GM12878 (cell line): Measurements from ENCODE around the gene FTO. TPM values are rescaled to one million over a fixed set of nuclear protein-coding genes. Genes with fewer than 3 reads are reported as not detected.

ENCODE experiments used
- BRCA1 ChIP-seq: IDR thresholded peaks from 2 replicates; pipeline ENCODE4 v1.6.1; 2011; ENCODE audit warnings: low read depth, low read length, improper control_type of control experiment
- CREB1 ChIP-seq: IDR thresholded peaks from 2 replicates; pipeline ENCODE4 v1.6.1; 2012; ENCODE audit warnings: low read depth, mild to moderate bottlenecking, inconsistent platforms
- JUNB ChIP-seq: IDR thresholded peaks from 2 replicates; pipeline ENCODE4 v1.6.1; 2016; ENCODE audit warnings: antibody characterized with exemption, mild to moderate bottlenecking
- NFIC ChIP-seq: IDR thresholded peaks from 2 replicates; pipeline ENCODE4 v1.6.1; 2012; ENCODE audit warnings: low read depth, mild to moderate bottlenecking, inconsistent platforms, low read length, moderate library complexity
- RB1 ChIP-seq: fragments of 450-650 bp; formaldehyde crosslinking; IDR thresholded peaks from 2 replicates; pipeline ENCODE4 v1.6.1; 2017; ENCODE audit warnings: mild to moderate bottlenecking, borderline replicate concordance
- SMAD5 ChIP-seq: IDR thresholded peaks from 2 replicates; pipeline ENCODE4 v1.6.1; 2016; ENCODE audit warnings: antibody characterized with exemption, low read depth
- TCF12 ChIP-seq: IDR thresholded peaks from 2 replicates; pipeline ENCODE4 v1.6.1; 2011; ENCODE audit warnings: low read depth, mild to moderate bottlenecking, low read length
- ZNF274 ChIP-seq: IDR thresholded peaks from one replicate; pipeline ENCODE4 v1.8.0; 2011; ENCODE audit not compliant: insufficient read length, insufficient read depth
- polyA plus RNA-seq, 11 experiments: library from polyadenylated mRNA; depleted of rRNA in 4 of 11; unstranded in 6 of 11; stranded (reverse) in 5 of 11; fragments of >200 nt; fragmentation: Nextera tagmentation in 4 of 11; fragmentation: Illumina TruSeq in 1 of 11; extraction: Ambion mirVana in 4 of 11; extraction: Trizol in 1 of 11; gene quantifications; 1 replicate in 1 of 11; 2 replicates in 10 of 11; pipeline versions ENCODE4 v1.2.1 to v1.2.3, GENCODE V29; 2011 to 2016; ENCODE audit warnings: inconsistent platforms in 2 of 11, missing spikeins in 2 of 11, low read depth in 1 of 11
- total RNA-seq, 4 experiments: library from RNA; depleted of rRNA in 3 of 4; stranded (reverse); fragments of >200 nt in 3 of 4; fragmentation: Illumina TruSeq in 1 of 4; extraction: Trizol in 1 of 4; gene quantifications; 2 replicates each; pipeline versions ENCODE4 v1.2.1 to v1.2.3, GENCODE V29; 2013 to 2021
- TF ChIP-seq, protein P1 (sequence below): fragments of 450-650 bp; formaldehyde crosslinking; IDR thresholded peaks from 2 replicates; pipeline ENCODE4 v1.4.0; 2020; ENCODE audit warnings: mild to moderate bottlenecking, moderate library complexity
- TF ChIP-seq, protein P2 (sequence below): IDR thresholded peaks from 2 replicates; pipeline ENCODE4 v1.6.1; 2012; ENCODE audit warnings: low read depth, low read length, improper control_type of control experiment
- TF ChIP-seq, protein P3 (sequence below): IDR thresholded peaks from 2 replicates; pipeline ENCODE4 v1.6.1; 2011; ENCODE audit warnings: borderline replicate concordance, low read depth, mild to moderate bottlenecking, moderate library complexity, mixed read lengths, low read length; ENCODE audit not compliant: insufficient read depth; ENCODE audit errors: extremely low read length

Gene FTO
- total and polyA plus RNA-seq, 10 of the 15 experiments (the other 5 are each of a cell fraction or from before 2014, with no cell fraction given) = 20.1 to 55.0 (median 47.0) TPM

DNA sequence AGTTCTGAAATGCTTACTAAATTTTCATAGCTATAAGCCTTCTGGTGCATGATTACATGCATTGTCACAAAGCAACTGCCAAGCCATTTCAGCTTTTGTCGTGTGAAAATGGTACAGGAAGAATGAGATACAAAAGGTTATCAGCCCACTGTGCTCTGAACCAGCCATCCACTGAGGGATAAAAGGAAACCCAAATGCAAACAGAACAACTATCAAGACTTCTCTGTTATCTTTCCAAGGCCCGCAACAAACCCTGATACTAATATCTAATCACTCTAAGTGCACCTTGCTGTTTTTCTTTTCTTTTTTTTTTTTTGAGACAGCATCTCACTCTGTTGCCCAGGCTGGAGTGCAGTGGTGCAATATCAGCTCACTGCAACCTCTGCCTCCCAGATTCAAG, 109.0 kb downstream of the FTO start (continued):
- TF ChIP-seq, protein P1, sequence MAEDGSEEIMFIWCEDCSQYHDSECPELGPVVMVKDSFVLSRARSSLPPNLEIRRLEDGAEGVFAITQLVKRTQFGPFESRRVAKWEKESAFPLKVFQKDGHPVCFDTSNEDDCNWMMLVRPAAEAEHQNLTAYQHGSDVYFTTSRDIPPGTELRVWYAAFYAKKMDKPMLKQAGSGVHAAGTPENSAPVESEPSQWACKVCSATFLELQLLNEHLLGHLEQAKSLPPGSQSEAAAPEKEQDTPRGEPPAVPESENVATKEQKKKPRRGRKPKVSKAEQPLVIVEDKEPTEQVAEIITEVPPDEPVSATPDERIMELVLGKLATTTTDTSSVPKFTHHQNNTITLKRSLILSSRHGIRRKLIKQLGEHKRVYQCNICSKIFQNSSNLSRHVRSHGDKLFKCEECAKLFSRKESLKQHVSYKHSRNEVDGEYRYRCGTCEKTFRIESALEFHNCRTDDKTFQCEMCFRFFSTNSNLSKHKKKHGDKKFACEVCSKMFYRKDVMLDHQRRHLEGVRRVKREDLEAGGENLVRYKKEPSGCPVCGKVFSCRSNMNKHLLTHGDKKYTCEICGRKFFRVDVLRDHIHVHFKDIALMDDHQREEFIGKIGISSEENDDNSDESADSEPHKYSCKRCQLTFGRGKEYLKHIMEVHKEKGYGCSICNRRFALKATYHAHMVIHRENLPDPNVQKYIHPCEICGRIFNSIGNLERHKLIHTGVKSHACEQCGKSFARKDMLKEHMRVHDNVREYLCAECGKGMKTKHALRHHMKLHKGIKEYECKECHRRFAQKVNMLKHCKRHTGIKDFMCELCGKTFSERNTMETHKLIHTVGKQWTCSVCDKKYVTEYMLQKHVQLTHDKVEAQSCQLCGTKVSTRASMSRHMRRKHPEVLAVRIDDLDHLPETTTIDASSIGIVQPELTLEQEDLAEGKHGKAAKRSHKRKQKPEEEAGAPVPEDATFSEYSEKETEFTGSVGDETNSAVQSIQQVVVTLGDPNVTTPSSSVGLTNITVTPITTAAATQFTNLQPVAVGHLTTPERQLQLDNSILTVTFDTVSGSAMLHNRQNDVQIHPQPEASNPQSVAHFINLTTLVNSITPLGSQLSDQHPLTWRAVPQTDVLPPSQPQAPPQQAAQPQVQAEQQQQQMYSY = no peak
- TF ChIP-seq RB1 (no peak), NFIC (no peak), CREB1 (no peak), JUNB (no peak), BRCA1 (no peak), SMAD5 (no peak), TCF12 (no peak), ZNF274 (no peak)
- TF ChIP-seq, protein P2, sequence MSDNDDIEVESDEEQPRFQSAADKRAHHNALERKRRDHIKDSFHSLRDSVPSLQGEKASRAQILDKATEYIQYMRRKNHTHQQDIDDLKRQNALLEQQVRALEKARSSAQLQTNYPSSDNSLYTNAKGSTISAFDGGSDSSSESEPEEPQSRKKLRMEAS = no peak
- TF ChIP-seq, protein P3, sequence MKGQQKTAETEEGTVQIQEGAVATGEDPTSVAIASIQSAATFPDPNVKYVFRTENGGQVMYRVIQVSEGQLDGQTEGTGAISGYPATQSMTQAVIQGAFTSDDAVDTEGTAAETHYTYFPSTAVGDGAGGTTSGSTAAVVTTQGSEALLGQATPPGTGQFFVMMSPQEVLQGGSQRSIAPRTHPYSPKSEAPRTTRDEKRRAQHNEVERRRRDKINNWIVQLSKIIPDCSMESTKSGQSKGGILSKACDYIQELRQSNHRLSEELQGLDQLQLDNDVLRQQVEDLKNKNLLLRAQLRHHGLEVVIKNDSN = no peak
